ENCODE results near the gene SPATA32. TPM values are rescaled to one million over a fixed set of nuclear protein-coding genes. Genes with fewer than 3 reads are reported as not detected.
A peak's percentile ranks its signal among the peaks of the same experiment; 100 is the strongest.
"Not testable (repeated sequence)": the region's sequence is repeated elsewhere in the genome, so short reads cannot be mapped to it uniquely, and the experiment has no call there.

Gene SPATA32
- total and polyA plus RNA-seq, 2 experiments from 2014 or later = not detected

DNA sequence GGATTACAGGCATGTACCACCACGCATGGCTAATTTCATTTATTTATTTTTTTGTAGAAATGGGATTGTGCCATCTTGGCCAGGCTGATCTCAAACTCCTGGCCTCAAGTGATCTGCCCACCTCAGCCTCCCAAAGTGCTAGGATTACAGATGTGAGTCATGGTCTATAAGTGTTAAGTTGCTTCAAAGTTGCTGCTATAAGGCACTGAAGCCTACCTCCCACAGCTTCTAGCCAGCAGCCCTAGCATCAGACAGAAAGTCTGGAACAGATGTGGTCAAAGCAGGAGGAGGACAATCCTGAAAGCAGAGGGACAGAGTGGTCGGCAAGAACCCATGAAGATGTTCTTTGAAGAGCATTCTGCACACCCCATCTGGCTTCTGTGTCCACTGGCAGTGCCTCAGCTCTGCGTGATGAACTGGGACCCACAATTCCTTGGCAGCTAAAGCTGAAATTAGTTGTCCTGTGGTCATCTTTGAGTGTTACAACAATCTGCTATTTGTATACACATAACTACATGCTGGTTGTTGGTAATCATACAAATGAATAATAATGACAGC is 43.7 kb upstream of the SPATA32 start:
- no peak overlapping the region for H3K27ac ChIP-seq (ENCODE audit: low read depth)
- no peaks in the 10 kb centered on the region for H3K27me3 ChIP-seq (ENCODE audit: insufficient read depth)
- TF ChIP-seq, protein P1, sequence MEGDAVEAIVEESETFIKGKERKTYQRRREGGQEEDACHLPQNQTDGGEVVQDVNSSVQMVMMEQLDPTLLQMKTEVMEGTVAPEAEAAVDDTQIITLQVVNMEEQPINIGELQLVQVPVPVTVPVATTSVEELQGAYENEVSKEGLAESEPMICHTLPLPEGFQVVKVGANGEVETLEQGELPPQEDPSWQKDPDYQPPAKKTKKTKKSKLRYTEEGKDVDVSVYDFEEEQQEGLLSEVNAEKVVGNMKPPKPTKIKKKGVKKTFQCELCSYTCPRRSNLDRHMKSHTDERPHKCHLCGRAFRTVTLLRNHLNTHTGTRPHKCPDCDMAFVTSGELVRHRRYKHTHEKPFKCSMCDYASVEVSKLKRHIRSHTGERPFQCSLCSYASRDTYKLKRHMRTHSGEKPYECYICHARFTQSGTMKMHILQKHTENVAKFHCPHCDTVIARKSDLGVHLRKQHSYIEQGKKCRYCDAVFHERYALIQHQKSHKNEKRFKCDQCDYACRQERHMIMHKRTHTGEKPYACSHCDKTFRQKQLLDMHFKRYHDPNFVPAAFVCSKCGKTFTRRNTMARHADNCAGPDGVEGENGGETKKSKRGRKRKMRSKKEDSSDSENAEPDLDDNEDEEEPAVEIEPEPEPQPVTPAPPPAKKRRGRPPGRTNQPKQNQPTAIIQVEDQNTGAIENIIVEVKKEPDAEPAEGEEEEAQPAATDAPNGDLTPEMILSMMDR (conservative IDR thresholded peaks at IDR 0.05; ENCODE audit: low read depth in 2 of 2) = no peak
- Mint-ChIP-seq H3K4me1 (peaks cover 14% of the 10 kb centered on the region; the same call in 2 of the 3 replicates), H3K9me3 (no peaks in the 10 kb centered on the region), H3K36me3 (ENCODE audit: low read depth) (no peaks in the 10 kb centered on the region; the same call in none of the 3 replicates), H3K27ac (no peak overlapping the region), H3K4me3 (no peak overlapping the region), H3K27me3 (ENCODE audit: insufficient read depth, low read depth, poor library complexity) (peaks cover 6% of the 10 kb centered on the region)
- H2AFZ ChIP-seq = no peak overlapping the region
- ATAC-seq (no peak), DNase-seq (ENCODE audit: low spot score) (no peak)
- H4K20me1 ChIP-seq (replicated peaks; ENCODE audit: insufficient read depth) = peaks cover 7% of the 10 kb centered on the region; the same call in 1 of the 2 replicates
- peaks cover 8% of the 10 kb centered on the region; the same call in 1 of the 2 replicates for H3K4me1 ChIP-seq (ENCODE audit: insufficient read depth)
- H3K4me3 ChIP-seq = no peak overlapping the region
- H3F3A ChIP-seq (replicated peaks; ENCODE audit: low read depth) = 0 out of 2 replicates have a peak, but pooled peaks cover 2% of the 10 kb centered on the region
- no peaks in the 10 kb centered on the region for H3K9me2 ChIP-seq (ENCODE audit: insufficient read depth)
- H3K79me2 ChIP-seq (replicated peaks; ENCODE audit: insufficient read depth) = peaks cover 13% of the 10 kb centered on the region; the same call in 1 of the 2 replicates
- H3K4me2 ChIP-seq = no peak overlapping the region
- no peaks in the 10 kb centered on the region for H3K36me3 ChIP-seq (ENCODE audit: insufficient read depth)

DNA sequence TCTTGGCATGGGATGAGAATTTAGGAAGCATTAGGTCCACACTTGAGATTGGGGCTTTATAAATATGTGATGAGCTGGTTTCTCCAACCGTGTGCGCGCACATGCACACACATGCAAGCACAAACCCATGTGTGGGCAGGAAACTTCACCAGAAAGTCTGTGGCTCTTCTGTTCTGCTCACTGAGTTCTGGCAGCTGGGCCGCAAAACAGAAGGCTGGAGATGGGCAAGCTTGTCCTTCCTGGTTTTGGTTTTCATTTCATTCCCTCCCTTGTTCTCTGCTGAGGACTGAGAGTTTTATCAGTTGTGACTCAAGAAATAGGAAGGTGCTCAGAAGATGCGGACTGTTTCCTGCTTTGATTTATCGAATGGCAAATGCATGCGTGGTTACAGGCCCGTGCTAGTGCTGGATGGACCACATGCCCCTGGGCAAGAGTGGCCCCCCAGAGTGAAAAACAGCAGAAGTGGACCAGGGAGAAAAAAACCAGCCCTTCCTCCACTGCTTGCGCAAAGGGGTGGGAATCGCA is 40.8 kb upstream of the SPATA32 start:
- ATAC-seq = no peak
- H3K27ac ChIP-seq (ENCODE audit: low read depth) = 0 out of 2 replicates have a peak overlapping the region, but pooled peaks have one; percentile 50
- Mint-ChIP-seq H3K36me3 (ENCODE audit: low read depth) (no peaks in the 10 kb centered on the region; the same call in 1 of the 3 replicates), H3K4me1 (peaks cover 14% of the 10 kb centered on the region; the same call in 2 of the 3 replicates), H3K27me3 (ENCODE audit: insufficient read depth, low read depth, poor library complexity) (peaks cover 4% of the 10 kb centered on the region), H3K9me3 (no peaks in the 10 kb centered on the region), H3K4me3 (no peak overlapping the region), H3K27ac (no peak overlapping the region)
- no peaks in the 10 kb centered on the region for H3K36me3 ChIP-seq (ENCODE audit: insufficient read depth)
- H3K9me2 ChIP-seq (ENCODE audit: insufficient read depth) = no peaks in the 10 kb centered on the region
- no peak overlapping the region for H3K4me2 ChIP-seq
- no peak for TF ChIP-seq EZH2phosphoT487 (IDR thresholded peaks at IDR 0.05; ENCODE audit: unreplicated experiment)
- TF ChIP-seq ZNF114 (CRISPR knock-in tag; IDR thresholded peaks at IDR 0.05) = no peak
- no peak for TF ChIP-seq CREB1 (CRISPR knock-in tag; IDR thresholded peaks at IDR 0.05; ENCODE audit: low read depth)
- TF ChIP-seq, protein P1 (conservative IDR thresholded peaks at IDR 0.05; ENCODE audit: low read depth in 2 of 2) = no peak
- TF ChIP-seq STAT1 (IDR thresholded peaks at IDR 0.05; ENCODE audit: unreplicated experiment) = no peak
- TF ChIP-seq JUNB (IDR thresholded peaks at IDR 0.05; ENCODE audit: unreplicated experiment) = no peak
- TF ChIP-seq POLR2AphosphoS5 (IDR thresholded peaks at IDR 0.05; ENCODE audit: low read depth) = no peak
- no peak for TF ChIP-seq EZH2 (IDR thresholded peaks at IDR 0.05; ENCODE audit: low read depth, unreplicated experiment)
- TF ChIP-seq, protein P2, sequence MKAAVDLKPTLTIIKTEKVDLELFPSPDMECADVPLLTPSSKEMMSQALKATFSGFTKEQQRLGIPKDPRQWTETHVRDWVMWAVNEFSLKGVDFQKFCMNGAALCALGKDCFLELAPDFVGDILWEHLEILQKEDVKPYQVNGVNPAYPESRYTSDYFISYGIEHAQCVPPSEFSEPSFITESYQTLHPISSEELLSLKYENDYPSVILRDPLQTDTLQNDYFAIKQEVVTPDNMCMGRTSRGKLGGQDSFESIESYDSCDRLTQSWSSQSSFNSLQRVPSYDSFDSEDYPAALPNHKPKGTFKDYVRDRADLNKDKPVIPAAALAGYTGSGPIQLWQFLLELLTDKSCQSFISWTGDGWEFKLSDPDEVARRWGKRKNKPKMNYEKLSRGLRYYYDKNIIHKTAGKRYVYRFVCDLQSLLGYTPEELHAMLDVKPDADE (IDR thresholded peaks at IDR 0.05) = no peak
- peaks cover 11% of the 10 kb centered on the region for H4K20me1 ChIP-seq (replicated peaks; ENCODE audit: insufficient read depth)
- H3F3A ChIP-seq (replicated peaks; ENCODE audit: low read depth) = 0 out of 2 replicates have a peak, but pooled peaks cover 4% of the 10 kb centered on the region
- H3K27me3 ChIP-seq (ENCODE audit: insufficient read depth) = no peaks in the 10 kb centered on the region
- no peak overlapping the region for H2AFZ ChIP-seq
- peaks cover 11% of the 10 kb centered on the region for H3K79me2 ChIP-seq (replicated peaks; ENCODE audit: insufficient read depth)
- peak; percentile 7 for DNase-seq (ENCODE audit: low spot score)
- H3K4me1 ChIP-seq (ENCODE audit: insufficient read depth) = peaks cover 8% of the 10 kb centered on the region; the same call in 1 of the 2 replicates
- no peak overlapping the region for H3K4me3 ChIP-seq

DNA sequence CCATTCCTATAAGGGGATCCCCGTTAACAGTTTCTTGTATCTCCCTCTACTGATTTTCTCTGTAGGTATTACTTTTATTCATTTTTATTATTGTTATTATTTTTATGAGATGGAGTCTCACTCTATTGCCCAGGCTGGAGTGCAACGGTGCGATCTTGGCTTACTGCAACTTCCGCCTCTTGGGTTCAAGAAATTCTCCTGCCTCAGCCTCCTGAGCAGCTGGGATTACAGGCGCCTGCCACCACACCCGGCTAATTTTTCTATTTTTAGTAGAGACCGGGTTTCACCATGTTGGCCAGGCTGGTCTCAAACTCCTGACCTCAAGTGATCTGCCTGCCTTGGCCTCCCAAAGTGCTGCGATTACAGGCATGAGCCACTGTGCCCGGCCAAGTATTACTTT is 40.3 kb upstream of the SPATA32 start:
- H3K79me2 ChIP-seq (replicated peaks; ENCODE audit: insufficient read depth) = peaks cover 11% of the 10 kb centered on the region
- H3K36me3 Mint-ChIP-seq (ENCODE audit: low read depth); ATAC-seq; H2AFZ ChIP-seq; H3K27ac ChIP-seq (ENCODE audit: low read depth); H3K4me2 ChIP-seq; H3K27me3 Mint-ChIP-seq (ENCODE audit: insufficient read depth, low read depth, poor library complexity); H3K4me1 ChIP-seq (ENCODE audit: insufficient read depth); H3K9me3 Mint-ChIP-seq; DNase-seq (ENCODE audit: low spot score); H3K27ac Mint-ChIP-seq; H3F3A ChIP-seq (replicated peaks; ENCODE audit: low read depth); H3K36me3 ChIP-seq (ENCODE audit: insufficient read depth); H3K9me2 ChIP-seq (ENCODE audit: insufficient read depth); H3K27me3 ChIP-seq (ENCODE audit: insufficient read depth); H3K4me3 ChIP-seq; H3K4me3 Mint-ChIP-seq: not testable (repeated sequence)
- H4K20me1 ChIP-seq (replicated peaks; ENCODE audit: insufficient read depth) = peaks cover 11% of the 10 kb centered on the region
- H3K4me1 Mint-ChIP-seq = peaks cover 10% of the 10 kb centered on the region; the same call in 2 of the 3 replicates
